Measurements from ENCODE around the gene EDAR.

The EDAR gene

GRCh38 chr2:108916796-108917421 is 72.1 kb downstream of the EDAR start:
- DNase-seq (ENCODE audit: low spot score in 2 of 2): no peak
- H3K9me3 ChIP-seq: no peaks in the 10 kb centered on the region
- no peaks in the 10 kb centered on the region for H3K36me3 ChIP-seq (replicated peaks)
- H3K4me3 ChIP-seq: no peak overlapping the region
- in situ Hi-C loops (cut with MboI; ENCODE audit: low sequenced_read_pairs): no loop called here
- no peaks in the 10 kb centered on the region for H3K27me3 ChIP-seq (ENCODE audit: low read depth)
- no peaks in the 10 kb centered on the region for H3K4me1 ChIP-seq

GRCh38 chr2:108916122-108916795 is 72.8 kb downstream of the EDAR start:
- H3K4me1 ChIP-seq: no peaks in the 10 kb centered on the region
- DNase-seq (ENCODE audit: low spot score in 2 of 2): no peak
- no peaks in the 10 kb centered on the region for H3K9me3 ChIP-seq
- no peaks in the 10 kb centered on the region for H3K27me3 ChIP-seq (ENCODE audit: low read depth)
- no peaks in the 10 kb centered on the region for H3K36me3 ChIP-seq (replicated peaks)
- H3K4me3 ChIP-seq: no peak overlapping the region
- in situ Hi-C loops (cut with MboI; ENCODE audit: low sequenced_read_pairs): no loop called here

GRCh38 chr2:108912629-108912902 is 76.5 kb downstream of the EDAR start:
- H3K9me3 ChIP-seq: no peaks in the 10 kb centered on the region
- no peaks in the 10 kb centered on the region for H3K36me3 ChIP-seq (replicated peaks)
- no peak for DNase-seq (ENCODE audit: low spot score in 2 of 2)
- H3K4me3 ChIP-seq: no peak overlapping the region
- no peaks in the 10 kb centered on the region for H3K27me3 ChIP-seq (ENCODE audit: low read depth)
- H3K4me1 ChIP-seq: no peaks in the 10 kb centered on the region
- in situ Hi-C loops (cut with MboI; ENCODE audit: low sequenced_read_pairs): no loop called here

- no peaks in the 10 kb centered on the region for H3K36me3 ChIP-seq (replicated peaks)
- no peaks in the 10 kb centered on the region for H3K4me1 ChIP-seq
- DNase-seq (ENCODE audit: low spot score in 2 of 2): no peak
- no peaks in the 10 kb centered on the region for H3K27me3 ChIP-seq (ENCODE audit: low read depth)
- no peak overlapping the region for H3K4me3 ChIP-seq
- H3K9me3 ChIP-seq: no peaks in the 10 kb centered on the region
- in situ Hi-C loops (cut with MboI; ENCODE audit: low sequenced_read_pairs): no loop called here
These were observed 77.0 kb downstream of the EDAR start for GRCh38 chr2:108911807-108912628.

DNA sequence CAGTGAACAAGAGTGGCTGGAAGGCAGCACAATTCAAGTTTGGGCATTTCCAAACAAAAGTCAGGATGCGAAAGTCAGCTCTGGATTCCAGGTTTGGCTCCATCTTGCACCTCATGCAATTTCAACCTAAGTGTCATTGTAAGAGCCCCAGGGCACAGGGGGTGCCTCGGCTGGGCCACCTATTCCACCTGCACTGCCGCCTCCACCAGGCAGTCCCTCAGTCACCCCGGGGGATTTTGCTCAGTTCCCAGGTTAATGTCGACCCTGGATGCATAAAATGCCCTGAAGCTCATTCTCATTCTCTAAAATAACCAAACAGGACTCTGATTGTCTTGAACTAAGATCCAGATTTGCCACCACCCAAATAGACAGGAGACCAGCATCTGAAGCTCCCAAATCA is 77.6 kb downstream of the EDAR start:
- H3K9me3 ChIP-seq: no peaks in the 10 kb centered on the region
- no peak overlapping the region for H3K4me3 ChIP-seq

GRCh38 chr2:108910541-108911396 is 78.3 kb downstream of the EDAR start:
- no peaks in the 10 kb centered on the region for H3K36me3 ChIP-seq (replicated peaks)
- no peak for DNase-seq (ENCODE audit: low spot score in 2 of 2)
- H3K4me1 ChIP-seq: no peaks in the 10 kb centered on the region
- in situ Hi-C loops (cut with MboI; ENCODE audit: low sequenced_read_pairs): no loop called here
- H3K4me3 ChIP-seq: no peak overlapping the region
- H3K9me3 ChIP-seq: no peaks in the 10 kb centered on the region
- no peaks in the 10 kb centered on the region for H3K27me3 ChIP-seq (ENCODE audit: low read depth)

More for the DNA sequence above, 77.6 kb downstream of the EDAR start:
- no peaks in the 10 kb centered on the region for H3K4me1 ChIP-seq
- no peaks in the 10 kb centered on the region for H3K27me3 ChIP-seq (ENCODE audit: low read depth)
- in situ Hi-C loops (cut with MboI; ENCODE audit: low sequenced_read_pairs): no loop called here
- no peak for DNase-seq (ENCODE audit: low spot score in 2 of 2)
- no peaks in the 10 kb centered on the region for H3K36me3 ChIP-seq (replicated peaks)

DNA sequence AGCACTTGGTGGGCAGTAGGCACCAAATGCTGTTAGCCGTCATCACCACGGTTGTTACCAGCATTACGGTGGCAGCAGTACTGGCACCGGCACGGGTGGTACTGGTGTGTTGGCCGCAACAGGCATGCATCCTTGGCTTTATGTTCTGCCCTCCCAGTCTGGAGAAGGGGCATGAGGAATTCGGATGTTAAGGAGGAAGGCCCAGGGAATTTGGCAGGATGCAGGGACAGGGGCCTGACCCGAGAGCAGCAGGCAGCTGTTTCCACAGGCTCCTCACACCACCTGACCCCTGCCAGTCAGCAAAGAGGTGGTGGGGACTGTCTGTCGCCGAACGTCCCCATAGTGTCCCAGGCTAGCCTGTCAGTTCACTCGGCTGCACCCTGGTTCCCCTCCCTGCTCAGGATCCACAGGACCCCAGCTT is 79.0 kb downstream of the EDAR start:
- H3K4me1 ChIP-seq: no peaks in the 10 kb centered on the region
- no peak for DNase-seq (ENCODE audit: low spot score in 2 of 2)
- in situ Hi-C loops (cut with MboI; ENCODE audit: low sequenced_read_pairs): no loop called here
- no peaks in the 10 kb centered on the region for H3K36me3 ChIP-seq (replicated peaks)
- no peak overlapping the region for H3K4me3 ChIP-seq
- no peaks in the 10 kb centered on the region for H3K27me3 ChIP-seq (ENCODE audit: low read depth)
- no peaks in the 10 kb centered on the region for H3K9me3 ChIP-seq

- no peaks in the 10 kb centered on the region for H3K27me3 ChIP-seq (ENCODE audit: low read depth)
- H3K4me3 ChIP-seq: no peak overlapping the region
- H3K36me3 ChIP-seq (replicated peaks): no peaks in the 10 kb centered on the region
- no peaks in the 10 kb centered on the region for H3K9me3 ChIP-seq
- in situ Hi-C loops (cut with MboI; ENCODE audit: low sequenced_read_pairs): no loop called here
- DNase-seq (ENCODE audit: low spot score in 2 of 2): no peak
- H3K4me1 ChIP-seq: no peaks in the 10 kb centered on the region
These were observed 79.7 kb downstream of the EDAR start for GRCh38 chr2:108909275-108909823.

- in situ Hi-C loops (cut with MboI; ENCODE audit: low sequenced_read_pairs): no loop called here
- DNase-seq (ENCODE audit: low spot score in 2 of 2): no peak
- no peaks in the 10 kb centered on the region for H3K36me3 ChIP-seq (replicated peaks)
- no peaks in the 10 kb centered on the region for H3K9me3 ChIP-seq
- H3K4me1 ChIP-seq: no peaks in the 10 kb centered on the region
- H3K27me3 ChIP-seq (ENCODE audit: low read depth): no peaks in the 10 kb centered on the region
- H3K4me3 ChIP-seq: no peak overlapping the region
These were observed 80.3 kb downstream of the EDAR start for GRCh38 chr2:108908713-108909070.

GRCh38 chr2:108907822-108908712 is 81.0 kb downstream of the EDAR start:
- Histone ChIP-seq H3K4me3 (no peak overlapping the region), H3K36me3 (replicated peaks) (no peaks in the 10 kb centered on the region), H3K4me1 (no peaks in the 10 kb centered on the region), H3K27me3 (ENCODE audit: low read depth) (no peaks in the 10 kb centered on the region), H3K9me3 (no peaks in the 10 kb centered on the region)
- no peak for DNase-seq (ENCODE audit: low spot score in 2 of 2)
- in situ Hi-C loops (cut with MboI; ENCODE audit: low sequenced_read_pairs): no loop called here

- in situ Hi-C loops (cut with MboI; ENCODE audit: low sequenced_read_pairs): no loop called here
- DNase-seq (ENCODE audit: low spot score in 2 of 2): no peak
- Histone ChIP-seq H3K27me3 (ENCODE audit: low read depth) (no peaks in the 10 kb centered on the region), H3K4me1 (no peaks in the 10 kb centered on the region), H3K36me3 (replicated peaks) (no peaks in the 10 kb centered on the region), H3K4me3 (no peak overlapping the region), H3K9me3 (no peaks in the 10 kb centered on the region)
These were observed 82.5 kb downstream of the EDAR start for GRCh38 chr2:108906403-108907077.

GRCh38 chr2:108905906-108906305 is 83.1 kb downstream of the EDAR start:
- no peaks in the 10 kb centered on the region for H3K27me3 ChIP-seq (ENCODE audit: low read depth)
- no peak for DNase-seq (ENCODE audit: low spot score in 2 of 2)

More at GRCh38 chr2:108905906-108906305, 83.1 kb downstream of the EDAR start:
- Histone ChIP-seq H3K4me1 (no peaks in the 10 kb centered on the region), H3K9me3 (no peaks in the 10 kb centered on the region), H3K4me3 (no peak overlapping the region), H3K36me3 (replicated peaks) (no peaks in the 10 kb centered on the region)
- in situ Hi-C loops (cut with MboI; ENCODE audit: low sequenced_read_pairs): no loop called here
